Endothelial cell of umbilical vein (primary cell): Measurements from ENCODE around the gene CAPN7. TPM values are rescaled to one million over a fixed set of nuclear protein-coding genes. Genes with fewer than 3 reads are reported as not detected.

Experiments used
- BruUV-seq: library from RNA; stranded (reverse); fragments of 400-500 nt; replicated peaks from 2 replicates; lab custom pipeline; 2021; lab: Mats Ljungman, UMichigan
- CTCF ChIA-PET: fragments of 300-600, 350-600 bp; sonication (Branson Sonifier 250); formaldehyde crosslinking; loops from one replicate; lab custom pipeline; 2021; ENCODE audit warnings: antibody characterized with exemption, inconsistent platforms; lab: Charles Lee
- POLR2A ChIA-PET: fragments of 300-600, 350-600 bp; sonication (Branson Sonifier 250); formaldehyde crosslinking; loops from one replicate; lab custom pipeline; 2021; ENCODE audit warnings: antibody characterized with exemption, inconsistent platforms; lab: Charles Lee
- DNase-seq: peaks from one replicate; pipeline ENCODE4 v3.0.0-alpha.2; 2011; ENCODE audit warnings: low read depth, low spot score
- FAIRE-seq: peaks from 2 replicates; lab custom pipeline; 2011; peaks lifted over from hg19 to GRCh38; lab: Jason Lieb, UNC
- H2AFZ ChIP-seq: 2 replicates; pipeline ENCODE4 v1.6.0; 2012; ENCODE audit warnings: low read depth, low read length, control low read depth, inconsistent platforms
- H3K27ac ChIP-seq: 2 replicates; pipeline ENCODE4 v1.5.1; 2011; ENCODE audit warnings: low read depth, mild to moderate bottlenecking, control low read depth, low read length, moderate library complexity; ENCODE audit not compliant: insufficient read depth
- H3K27me3 ChIP-seq, 2 experiments: 2 replicates each; pipeline versions ENCODE4 v1.6.0 to v1.6.1; 2011; ENCODE audit warnings: low read length in 2 of 2, mixed read lengths in 1 of 2; ENCODE audit not compliant: control insufficient read depth in 2 of 2, insufficient read depth in 2 of 2
- H3K36me3 ChIP-seq, 2 experiments: 2 replicates in 1 of 2; 3 replicates in 1 of 2; pipeline ENCODE4 v1.5.1; 2011; ENCODE audit warnings: low read length in 2 of 2, mild to moderate bottlenecking in 1 of 2, moderate library complexity in 1 of 2; ENCODE audit not compliant: control insufficient read depth in 2 of 2, insufficient read depth in 2 of 2; ENCODE audit errors: extremely low read depth in 1 of 2
- H3K4me1 ChIP-seq: 3 replicates; pipeline ENCODE4 v1.5.1; 2011; ENCODE audit warnings: mild to moderate bottlenecking, low read length; ENCODE audit not compliant: control insufficient read depth, insufficient read depth; ENCODE audit errors: extremely low read depth
- H3K4me2 ChIP-seq: 2 replicates; pipeline ENCODE4 v1.6.1; 2011; ENCODE audit warnings: low read length, control low read depth, mixed read lengths; ENCODE audit not compliant: insufficient read depth
- H3K4me3 ChIP-seq, 3 experiments: fragments of 200-600 bp in 1 of 3; sonication (generic), shearing (Covaris generic) in 1 of 3; replicated peaks in 1 of 3; 2 replicates each; pipeline ENCODE4 v1.5.1; 2011 to 2016; ENCODE audit warnings: control low read depth in 3 of 3, low read length in 3 of 3, mild to moderate bottlenecking in 2 of 3, inconsistent platforms in 1 of 3, low read depth in 1 of 3, moderate library complexity in 1 of 3; ENCODE audit not compliant: insufficient read depth in 1 of 3
- H3K79me2 ChIP-seq: 2 replicates; pipeline ENCODE4 v1.6.0; 2012; ENCODE audit warnings: low read length, inconsistent platforms; ENCODE audit not compliant: control insufficient read depth, insufficient read depth
- H3K9ac ChIP-seq: replicated peaks from 2 replicates; pipeline ENCODE3; 2011; ENCODE audit warnings: low read length, control low read depth; ENCODE audit not compliant: insufficient read depth; ENCODE audit errors: extremely low read depth
- H3K9me1 ChIP-seq: replicated peaks from 3 replicates; pipeline ENCODE4 v1.6.0; 2011; ENCODE audit warnings: mild to moderate bottlenecking, low read length; ENCODE audit not compliant: control insufficient read depth, insufficient read depth; ENCODE audit errors: extremely low read depth
- H3K9me3 ChIP-seq: replicated peaks from 2 replicates; pipeline ENCODE4 v1.5.1; 2012; ENCODE audit warnings: low read length, inconsistent platforms; ENCODE audit not compliant: control insufficient read depth, insufficient read depth
- H4K20me1 ChIP-seq: replicated peaks from 2 replicates; pipeline ENCODE3; 2011; ENCODE audit warnings: mild to moderate bottlenecking, low read length; ENCODE audit not compliant: control insufficient read depth, insufficient read depth; ENCODE audit errors: extremely low read depth
- CTCF ChIP-seq, 2 donors: IDR thresholded peaks; 1 replicate in 1 of 2; 2 replicates in 1 of 2; pipeline ENCODE4 v1.5.1; 2011; ENCODE audit warnings: low read length in 2 of 2, mild to moderate bottlenecking in 2 of 2, moderate library complexity in 2 of 2, control low read depth in 1 of 2, inconsistent platforms in 1 of 2, low read depth in 1 of 2; ENCODE audit not compliant: insufficient read depth in 1 of 2; ENCODE audit errors: extremely low read depth in 1 of 2
- EZH2 ChIP-seq: IDR thresholded peaks from 2 replicates; pipeline ENCODE4 v1.6.1; 2012; ENCODE audit warnings: borderline replicate concordance, low read depth, mild to moderate bottlenecking, moderate library complexity, low read length, inconsistent platforms; ENCODE audit not compliant: severe bottlenecking
- FOS ChIP-seq: IDR thresholded peaks from 2 replicates; pipeline ENCODE4 v1.6.1; 2011; ENCODE audit warnings: mild to moderate bottlenecking, low read length, moderate library complexity, borderline replicate concordance; ENCODE audit not compliant: insufficient read depth
- GATA2 ChIP-seq: IDR thresholded peaks from 2 replicates; pipeline ENCODE4 v1.7.0; 2011; ENCODE audit warnings: low read depth, mild to moderate bottlenecking, moderate library complexity, mixed read lengths, low read length; ENCODE audit not compliant: insufficient read length, insufficient read depth
- JUN ChIP-seq: IDR thresholded peaks from 2 replicates; pipeline ENCODE4 v1.6.1; 2011; ENCODE audit warnings: borderline replicate concordance, low read depth; ENCODE audit not compliant: insufficient read length, insufficient read depth
- MAX ChIP-seq: IDR thresholded peaks from 2 replicates; pipeline ENCODE4 v1.6.1; 2011; ENCODE audit not compliant: insufficient read depth, insufficient read length
- MYC ChIP-seq: IDR thresholded peaks from one replicate; pipeline ENCODE4 v1.6.1; 2011; ENCODE audit warnings: mild to moderate bottlenecking, low read depth, low read length
- POLR2A ChIP-seq: IDR thresholded peaks from 2 replicates; pipeline ENCODE4 v1.6.1; 2012; ENCODE audit warnings: low read depth, mild to moderate bottlenecking, control low read depth, low read length
- POLR2AphosphoS5 ChIP-seq: IDR thresholded peaks from 2 replicates; pipeline ENCODE4 v1.6.1; 2012; ENCODE audit warnings: low read depth, mild to moderate bottlenecking, control low read depth, low read length, moderate library complexity; ENCODE audit not compliant: insufficient read depth
- dilution Hi-C: fragments of 300-500 bp; cut with MboI; formaldehyde crosslinking; loops from one replicate; pipeline ENCODE4 v1.15.0; 2019; ENCODE audit warnings: low sequenced_read_pairs; ENCODE audit not compliant: extremely low pct_ligation_motif_present
- intact Hi-C: fragments of 100-400 bp; cut with micrococcal nuclease; formaldehyde crosslinking; loops from one replicate; pipeline ENCODE4 v1.10.0; 2022
- polyA plus RNA-seq, 4 experiments: library from polyadenylated mRNA; depleted of rRNA in 3 of 4; stranded (reverse) in 3 of 4; unstranded in 1 of 4; fragments of >200 nt; gene quantifications; 2 replicates each; pipeline versions ENCODE4 v1.2.1 to v1.2.3, GENCODE V29; 2011 to 2012; ENCODE audit warnings: missing spikeins in 1 of 4
- total RNA-seq: library from RNA; stranded (reverse); gene quantifications from 2 replicates; pipeline ENCODE4 v1.2.3, GENCODE V29; 2021

The CAPN7 gene
- total and polyA plus RNA-seq, 2 donors (not counting 3 experiments of a cell fraction or from before 2014, with no cell fraction given): 13.2 to 32.7 TPM

- Histone ChIP-seq H3K79me2 (peaks cover 48% of the 10 kb centered on the region), H3K4me2 (no peak overlapping the region), H3K9me1 (no peaks in the 10 kb centered on the region), H3K4me3 (no peak overlapping the region), H3K4me1 (peaks cover 26% of the 10 kb centered on the region), H4K20me1 (no peaks in the 10 kb centered on the region), H3K9me3 (no peaks in the 10 kb centered on the region), H3K27ac (no peak overlapping the region), H3K36me3 (peaks cover 0 to 13% of the 10 kb centered on the region in 2 experiments), H3K27me3 (no peaks in the 10 kb centered on the region), H2AFZ (no peak overlapping the region), H3K9ac (no peak overlapping the region)
- TF ChIP-seq GATA2 (no peak), EZH2 (no peak), FOS (no peak), CTCF (IDR thresholded peaks at IDR 0.05; ENCODE audit: extremely low read depth in 1 of 2, insufficient read depth in 1 of 2, low read depth in 1 of 2, low read length in 2 of 2) (no peak), MAX (no peak), POLR2A (no peak), JUN (no peak), MYC (no peak), POLR2AphosphoS5 (no peak)
- ChIA-PET POLR2A (no interaction called here), CTCF (interaction anchor here (0.9 to 9.7 kb wide), 4 partner anchors 22 to 132 kb away, joined by 3 to 350 read pairs (median 97); partner anchors contain the start of gene SH3BP5)
- DNase-seq (no peak), FAIRE-seq (no peak)
- BruUV-seq: no TSS peak
- dilution Hi-C loops (no loop called here), intact Hi-C loops (no loop called here)
Observed at GRCh38 chr3:15271030-15271429, 65.0 kb downstream of the CAPN7 start.
